ENCODE results near the gene TRRAP.

GRCh38 chr7:98964596-98964995, 86.3 kb downstream of the TRRAP start:
- no peak for TF ChIP-seq CTCF (IDR thresholded peaks at IDR 0.05)
- no peak for TF ChIP-seq ZFX (IDR thresholded peaks at IDR 0.05; ENCODE audit: borderline replicate concordance)
